ENCODE data around the gene TECR. TPM values are rescaled to one million over a fixed set of nuclear protein-coding genes. Genes with fewer than 3 reads are reported as not detected.

TECR gene
- polyA plus RNA-seq, 1 donor from 2014 or later, result 31.4 TPM

- H3K4me3 ChIP-seq (ENCODE audit: low read length), result peak within 1 kb of the TSS; percentile 95
- H2AFZ ChIP-seq (ENCODE audit: low read depth, low read length), result peak within 1 kb of the TSS; percentile 56
- no peaks in the 10 kb centered on the region for H3F3A ChIP-seq (ENCODE audit: insufficient read depth, low read length, poor library complexity, severe bottlenecking)
- no peaks in the 10 kb centered on the region for H3K9me3 ChIP-seq (ENCODE audit: low read length)
- peak within 1 kb of the TSS; percentile 75 for H3K9ac ChIP-seq (ENCODE audit: low read length)
- no peaks in the 10 kb centered on the region for H3K36me3 ChIP-seq (ENCODE audit: insufficient read depth, low read length)
- H3K9me2 ChIP-seq (ENCODE audit: insufficient read depth, low read length), result no peaks in the 10 kb centered on the region
- H3K79me2 ChIP-seq (replicated peaks; ENCODE audit: insufficient read depth, low read length), result peaks cover 16% of the 10 kb centered on the region
- TF ChIP-seq, protein P1, sequence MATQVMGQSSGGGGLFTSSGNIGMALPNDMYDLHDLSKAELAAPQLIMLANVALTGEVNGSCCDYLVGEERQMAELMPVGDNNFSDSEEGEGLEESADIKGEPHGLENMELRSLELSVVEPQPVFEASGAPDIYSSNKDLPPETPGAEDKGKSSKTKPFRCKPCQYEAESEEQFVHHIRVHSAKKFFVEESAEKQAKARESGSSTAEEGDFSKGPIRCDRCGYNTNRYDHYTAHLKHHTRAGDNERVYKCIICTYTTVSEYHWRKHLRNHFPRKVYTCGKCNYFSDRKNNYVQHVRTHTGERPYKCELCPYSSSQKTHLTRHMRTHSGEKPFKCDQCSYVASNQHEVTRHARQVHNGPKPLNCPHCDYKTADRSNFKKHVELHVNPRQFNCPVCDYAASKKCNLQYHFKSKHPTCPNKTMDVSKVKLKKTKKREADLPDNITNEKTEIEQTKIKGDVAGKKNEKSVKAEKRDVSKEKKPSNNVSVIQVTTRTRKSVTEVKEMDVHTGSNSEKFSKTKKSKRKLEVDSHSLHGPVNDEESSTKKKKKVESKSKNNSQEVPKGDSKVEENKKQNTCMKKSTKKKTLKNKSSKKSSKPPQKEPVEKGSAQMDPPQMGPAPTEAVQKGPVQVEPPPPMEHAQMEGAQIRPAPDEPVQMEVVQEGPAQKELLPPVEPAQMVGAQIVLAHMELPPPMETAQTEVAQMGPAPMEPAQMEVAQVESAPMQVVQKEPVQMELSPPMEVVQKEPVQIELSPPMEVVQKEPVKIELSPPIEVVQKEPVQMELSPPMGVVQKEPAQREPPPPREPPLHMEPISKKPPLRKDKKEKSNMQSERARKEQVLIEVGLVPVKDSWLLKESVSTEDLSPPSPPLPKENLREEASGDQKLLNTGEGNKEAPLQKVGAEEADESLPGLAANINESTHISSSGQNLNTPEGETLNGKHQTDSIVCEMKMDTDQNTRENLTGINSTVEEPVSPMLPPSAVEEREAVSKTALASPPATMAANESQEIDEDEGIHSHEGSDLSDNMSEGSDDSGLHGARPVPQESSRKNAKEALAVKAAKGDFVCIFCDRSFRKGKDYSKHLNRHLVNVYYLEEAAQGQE (IDR thresholded peaks at IDR 0.05; ENCODE audit: borderline replicate concordance), result peak; percentile 58
- TF ChIP-seq SMC3 (conservative IDR thresholded peaks at IDR 0.05; ENCODE audit: poor library complexity) (peak; percentile 32), TAF1 (IDR thresholded peaks at IDR 0.05; ENCODE audit: low read depth) (no peak), MXI1 (conservative IDR thresholded peaks at IDR 0.05; ENCODE audit: poor library complexity, severe bottlenecking) (peak; percentile 62), EP300 (conservative IDR thresholded peaks at IDR 0.05; ENCODE audit: poor library complexity, severe bottlenecking) (peak; percentile 73), RAD21 (conservative IDR thresholded peaks at IDR 0.05) (no peak), EZH2 (IDR thresholded peaks at IDR 0.05; ENCODE audit: borderline replicate concordance, insufficient read depth, low read length, poor library complexity, severe bottlenecking) (no peak), POLR2AphosphoS5 (IDR thresholded peaks at IDR 0.05) (peak; percentile 54)
- TF ChIP-seq, protein P2, sequence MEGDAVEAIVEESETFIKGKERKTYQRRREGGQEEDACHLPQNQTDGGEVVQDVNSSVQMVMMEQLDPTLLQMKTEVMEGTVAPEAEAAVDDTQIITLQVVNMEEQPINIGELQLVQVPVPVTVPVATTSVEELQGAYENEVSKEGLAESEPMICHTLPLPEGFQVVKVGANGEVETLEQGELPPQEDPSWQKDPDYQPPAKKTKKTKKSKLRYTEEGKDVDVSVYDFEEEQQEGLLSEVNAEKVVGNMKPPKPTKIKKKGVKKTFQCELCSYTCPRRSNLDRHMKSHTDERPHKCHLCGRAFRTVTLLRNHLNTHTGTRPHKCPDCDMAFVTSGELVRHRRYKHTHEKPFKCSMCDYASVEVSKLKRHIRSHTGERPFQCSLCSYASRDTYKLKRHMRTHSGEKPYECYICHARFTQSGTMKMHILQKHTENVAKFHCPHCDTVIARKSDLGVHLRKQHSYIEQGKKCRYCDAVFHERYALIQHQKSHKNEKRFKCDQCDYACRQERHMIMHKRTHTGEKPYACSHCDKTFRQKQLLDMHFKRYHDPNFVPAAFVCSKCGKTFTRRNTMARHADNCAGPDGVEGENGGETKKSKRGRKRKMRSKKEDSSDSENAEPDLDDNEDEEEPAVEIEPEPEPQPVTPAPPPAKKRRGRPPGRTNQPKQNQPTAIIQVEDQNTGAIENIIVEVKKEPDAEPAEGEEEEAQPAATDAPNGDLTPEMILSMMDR (IDR thresholded peaks at IDR 0.05; ENCODE audit: poor library complexity, severe bottlenecking), result no peak
- H4K20me1 ChIP-seq (ENCODE audit: insufficient read depth), result no peaks in the 10 kb centered on the region
- H3K27me3 ChIP-seq (ENCODE audit: insufficient read depth, low read depth, low read length), result no peaks in the 10 kb centered on the region
- peak within 1 kb of the TSS; percentile 59 for H3K4me2 ChIP-seq (ENCODE audit: low read length)
- peak within 1 kb of the TSS; percentile 52 for H3K27ac ChIP-seq (ENCODE audit: low read length)
Observed at GRCh38 chr19:14496029-14496833, 33.2 kb upstream of the TECR start, which contains the start of gene GIPC1. Gene GIPC1, minus strand, starts transcription at chr19:14496127. Its CDS starts 13,151 bp downstream, at chr19:14482976.

- Histone ChIP-seq H3K27ac (ENCODE audit: low read length) (peak overlapping the region; percentile 52), H3K9ac (ENCODE audit: low read length) (peak overlapping the region; percentile 52)
Observed at GRCh38 chr19:14496834-14497227, 32.6 kb upstream of the TECR start.

More at GRCh38 chr19:14496834-14497227, 32.6 kb upstream of the TECR start:
- H3K9me2 ChIP-seq (ENCODE audit: insufficient read depth, low read length), result no peaks in the 10 kb centered on the region
- H2AFZ ChIP-seq (ENCODE audit: low read depth, low read length), result peak overlapping the region; percentile 34
- TF ChIP-seq SMC3 (conservative IDR thresholded peaks at IDR 0.05; ENCODE audit: poor library complexity) (no peak), EZH2 (IDR thresholded peaks at IDR 0.05; ENCODE audit: borderline replicate concordance, insufficient read depth, low read length, poor library complexity, severe bottlenecking) (no peak), RAD21 (conservative IDR thresholded peaks at IDR 0.05) (no peak), EP300 (conservative IDR thresholded peaks at IDR 0.05; ENCODE audit: poor library complexity, severe bottlenecking) (no peak), POLR2AphosphoS5 (IDR thresholded peaks at IDR 0.05) (no peak), TAF1 (IDR thresholded peaks at IDR 0.05; ENCODE audit: low read depth) (no peak), MXI1 (conservative IDR thresholded peaks at IDR 0.05; ENCODE audit: poor library complexity, severe bottlenecking) (no peak)
- TF ChIP-seq, protein P2 (IDR thresholded peaks at IDR 0.05; ENCODE audit: poor library complexity, severe bottlenecking), result no peak
- TF ChIP-seq, protein P1 (IDR thresholded peaks at IDR 0.05; ENCODE audit: borderline replicate concordance), result no peak
- no peaks in the 10 kb centered on the region for H3F3A ChIP-seq (ENCODE audit: insufficient read depth, low read length, poor library complexity, severe bottlenecking)
- no peaks in the 10 kb centered on the region for H4K20me1 ChIP-seq (ENCODE audit: insufficient read depth)
- H3K9me3 ChIP-seq (ENCODE audit: low read length), result no peaks in the 10 kb centered on the region
- peak overlapping the region; percentile 95 for H3K4me3 ChIP-seq (ENCODE audit: low read length)
- no peak overlapping the region for H3K4me2 ChIP-seq (ENCODE audit: low read length)
- no peaks in the 10 kb centered on the region for H3K27me3 ChIP-seq (ENCODE audit: insufficient read depth, low read depth, low read length)
- H3K79me2 ChIP-seq (replicated peaks; ENCODE audit: insufficient read depth, low read length), result peaks cover 16% of the 10 kb centered on the region
- H3K36me3 ChIP-seq (ENCODE audit: insufficient read depth, low read length), result no peaks in the 10 kb centered on the region
